ENCODE measurements around the gene NPPC.
"Not testable (repeated sequence)": the region's sequence is repeated elsewhere in the genome, so short reads cannot be mapped to it uniquely, and the experiment has no call there.

Gene NPPC, protein sequence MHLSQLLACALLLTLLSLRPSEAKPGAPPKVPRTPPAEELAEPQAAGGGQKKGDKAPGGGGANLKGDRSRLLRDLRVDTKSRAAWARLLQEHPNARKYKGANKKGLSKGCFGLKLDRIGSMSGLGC

GRCh38 chr2:231926180-231926741 is at the start of gene NPPC:
Gene NPPC, minus strand, starts transcription at chr2:231926396. Its CDS starts 147 bp downstream, at chr2:231926249.
- in situ Hi-C loops (cut with MboI; ENCODE audit: low sequenced_read_pairs), result no loop called here

DNA sequence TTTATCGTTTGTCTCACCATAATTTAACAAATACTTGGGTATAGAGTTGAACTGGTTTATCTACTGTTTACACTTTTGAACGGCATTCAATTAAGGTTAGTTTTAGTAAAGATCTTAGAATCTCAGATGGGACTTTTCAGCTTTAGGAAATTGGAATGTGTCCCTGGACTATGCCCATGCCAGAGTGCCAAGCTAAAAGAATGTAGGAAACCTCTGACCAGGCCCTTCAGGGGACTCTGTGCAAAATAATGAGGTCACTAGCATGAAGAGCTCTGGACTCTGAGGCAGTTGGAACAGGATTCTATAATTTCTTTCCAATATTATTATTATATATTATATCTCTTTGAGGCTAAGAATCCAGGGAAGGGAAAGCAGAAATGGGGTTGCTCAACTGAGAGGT is 48.8 kb upstream of the NPPC start:
- in situ Hi-C loops (cut with MboI; ENCODE audit: low sequenced_read_pairs), result no loop called here

GRCh38 chr2:231970461-231970860 is 44.3 kb upstream of the NPPC start:
- in situ Hi-C loops (cut with MboI; ENCODE audit: low sequenced_read_pairs), result no loop called here

DNA sequence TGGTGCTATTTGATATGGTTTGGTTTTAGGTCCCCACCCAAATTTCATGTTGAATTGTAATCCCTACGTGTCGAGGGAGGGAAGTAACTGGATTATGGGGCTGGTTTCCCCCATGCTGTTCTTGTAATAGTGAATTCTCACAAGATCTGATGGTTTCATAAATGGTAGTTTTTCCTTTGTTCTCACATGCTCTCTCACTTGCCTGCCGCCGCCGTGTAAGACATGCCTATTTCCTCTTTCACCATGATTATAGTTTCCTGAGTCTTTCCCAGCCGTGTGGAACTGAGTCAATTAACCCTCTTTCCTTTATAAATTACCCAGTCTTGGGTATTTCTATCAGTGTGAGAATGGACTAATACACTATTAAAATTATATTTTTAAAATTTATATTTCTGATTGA is 42.6 kb upstream of the NPPC start:
- in situ Hi-C loops (cut with MboI; ENCODE audit: low sequenced_read_pairs), result no loop called here

GRCh38 chr2:231966886-231967285 is 40.7 kb upstream of the NPPC start:
- in situ Hi-C loops (cut with MboI; ENCODE audit: low sequenced_read_pairs), result no loop called here

DNA sequence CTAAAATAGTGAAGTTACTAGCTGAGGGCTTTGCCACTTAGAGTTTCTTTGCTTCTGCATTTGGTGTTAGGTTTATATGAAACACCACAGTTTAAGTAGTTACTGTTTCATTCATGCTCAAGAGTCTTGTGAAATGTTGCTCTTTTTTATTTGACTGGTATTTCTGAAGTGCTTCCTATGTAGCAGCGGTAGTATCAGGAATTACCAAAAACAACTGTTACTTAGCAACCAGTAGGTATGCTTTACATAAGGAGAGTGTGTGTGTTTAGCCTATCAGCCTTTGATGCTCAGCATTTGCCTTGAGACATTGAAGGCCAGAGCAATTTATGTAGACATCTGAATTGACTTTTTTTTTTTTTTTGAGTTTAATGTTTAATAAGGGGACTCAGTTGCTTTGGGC is 38.9 kb upstream of the NPPC start:
- in situ Hi-C loops (cut with MboI; ENCODE audit: low sequenced_read_pairs), result no loop called here

GRCh38 chr2:231961349-231962166 is 35.4 kb upstream of the NPPC start, which contains the start of gene DIS3L2:
Gene DIS3L2, plus strand, starts transcription at chr2:231961713. Its CDS starts 53,215 bp downstream, at chr2:232014928.
- in situ Hi-C loops (cut with MboI; ENCODE audit: low sequenced_read_pairs), result no loop called here

DNA sequence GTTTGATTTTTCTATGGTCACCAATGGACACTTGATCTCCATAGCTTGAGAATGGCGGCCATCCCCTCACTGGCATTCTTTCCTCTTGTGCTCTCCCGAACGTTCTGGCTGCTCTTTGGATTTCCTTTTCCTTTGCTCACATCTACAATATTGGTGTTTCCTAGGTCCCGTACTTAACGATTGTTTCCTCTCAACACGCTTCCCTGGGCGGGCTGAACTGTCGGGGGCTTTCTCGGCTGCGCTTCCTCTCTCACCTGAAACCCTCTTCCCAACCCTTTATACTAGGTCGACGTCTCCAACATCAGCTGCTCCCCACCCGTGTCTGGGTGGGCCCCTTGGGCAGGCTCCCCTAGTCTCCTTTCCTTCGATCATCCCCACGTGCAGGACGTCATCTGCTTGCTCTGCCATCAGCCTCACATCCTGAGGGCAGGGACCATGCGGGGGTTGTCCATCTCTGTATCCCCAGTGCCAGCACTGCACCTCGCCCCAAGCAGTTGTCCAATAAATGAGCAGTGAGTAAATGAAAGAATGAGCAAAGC is 34.7 kb upstream of the NPPC start:
- in situ Hi-C loops (cut with MboI; ENCODE audit: low sequenced_read_pairs), result no loop called here

DNA sequence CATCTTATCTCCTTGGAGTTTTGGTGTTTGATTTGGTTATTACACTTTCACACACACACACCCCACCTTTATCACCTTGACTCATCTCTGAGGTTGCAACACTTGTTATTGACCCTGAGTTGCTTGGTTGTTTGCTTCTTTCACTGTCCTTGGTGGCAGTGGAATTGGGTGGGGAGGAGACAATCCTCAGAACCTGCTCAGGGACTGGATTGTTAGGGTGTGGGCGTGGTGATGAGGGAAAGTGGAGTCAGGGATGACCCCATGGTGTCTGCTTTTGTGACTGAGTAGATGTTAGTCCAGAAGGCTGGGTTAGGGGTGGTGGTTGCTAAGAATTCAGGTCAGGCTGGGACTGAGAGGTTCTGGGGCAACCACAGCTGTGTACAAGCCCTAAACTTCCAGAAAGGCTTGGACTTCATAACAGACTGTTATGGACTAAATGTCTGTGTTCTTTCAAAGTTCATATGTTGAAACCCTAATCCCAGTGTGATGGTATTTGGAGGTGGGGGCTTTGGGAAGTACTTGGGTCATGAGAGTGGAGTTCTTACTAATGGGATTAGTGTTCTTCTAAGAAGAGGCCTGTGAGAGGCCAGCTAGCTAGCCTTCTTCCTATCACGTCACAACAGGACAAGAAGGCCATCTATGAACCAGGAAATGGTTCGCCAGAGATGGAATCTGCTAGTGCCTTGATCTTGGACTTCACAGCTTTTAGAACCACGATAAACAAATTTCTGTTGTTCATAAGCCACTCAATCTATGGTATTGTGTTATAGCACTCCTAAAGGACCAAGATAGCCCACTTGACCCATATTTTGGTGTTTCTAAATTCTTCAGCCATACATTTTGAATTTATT is 31.9 kb upstream of the NPPC start:
- in situ Hi-C loops (cut with MboI; ENCODE audit: low sequenced_read_pairs), result no loop called here

- in situ Hi-C loops (cut with MboI; ENCODE audit: low sequenced_read_pairs), result no loop called here
These were observed 29.7 kb upstream of the NPPC start for GRCh38 chr2:231955758-231956472.

DNA sequence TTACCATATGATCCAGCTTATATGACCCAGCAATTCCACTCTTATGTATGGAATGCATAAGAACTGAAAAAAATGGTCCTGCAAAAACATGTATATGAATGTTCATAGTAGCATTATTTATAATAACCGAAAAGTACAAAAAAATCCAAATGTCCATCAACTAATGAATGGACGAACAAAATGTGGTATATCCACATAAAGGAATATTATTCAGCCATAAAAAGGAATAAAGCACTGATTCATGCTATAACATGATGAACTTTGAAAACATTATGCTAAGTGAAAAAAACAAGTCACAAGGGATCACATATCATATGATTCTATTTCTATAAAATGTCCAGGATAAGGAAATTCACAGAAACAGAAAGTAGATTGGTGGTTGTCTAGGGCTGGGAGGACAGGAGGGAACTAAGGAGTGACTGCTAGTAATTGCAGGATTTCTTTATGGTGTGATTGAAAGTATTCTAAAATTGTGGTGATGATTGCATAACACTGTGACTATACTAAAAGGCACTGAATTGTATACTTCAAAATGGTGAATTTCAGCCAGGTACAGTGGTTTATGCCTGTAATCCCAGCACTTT is 25.3 kb upstream of the NPPC start:
- in situ Hi-C loops (cut with MboI; ENCODE audit: low sequenced_read_pairs), result no loop called here

GRCh38 chr2:231947694-231948093 is 21.5 kb upstream of the NPPC start:
- in situ Hi-C loops (cut with MboI; ENCODE audit: low sequenced_read_pairs), result no loop called here

DNA sequence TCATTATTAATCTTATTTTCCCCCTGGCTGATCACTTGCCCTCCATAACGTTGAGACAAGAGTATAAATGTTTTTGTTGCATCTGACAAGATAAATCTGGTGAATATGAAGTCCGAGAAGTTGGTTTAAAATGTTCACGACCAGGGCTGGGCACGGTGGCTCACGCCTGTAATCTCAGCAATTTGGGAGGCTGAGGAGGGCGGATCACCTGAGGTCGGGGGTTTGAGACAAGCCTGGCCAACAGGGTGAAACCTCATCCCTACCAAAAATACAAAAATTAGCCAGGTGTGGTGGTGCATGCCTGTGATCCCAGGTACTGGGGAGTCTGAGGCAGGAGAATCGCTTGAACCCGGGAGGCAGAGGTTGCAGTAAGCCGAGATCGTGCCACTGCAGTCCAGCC is 20.9 kb upstream of the NPPC start:
- in situ Hi-C loops (cut with MboI; ENCODE audit: low sequenced_read_pairs), result not testable (repeated sequence)

DNA sequence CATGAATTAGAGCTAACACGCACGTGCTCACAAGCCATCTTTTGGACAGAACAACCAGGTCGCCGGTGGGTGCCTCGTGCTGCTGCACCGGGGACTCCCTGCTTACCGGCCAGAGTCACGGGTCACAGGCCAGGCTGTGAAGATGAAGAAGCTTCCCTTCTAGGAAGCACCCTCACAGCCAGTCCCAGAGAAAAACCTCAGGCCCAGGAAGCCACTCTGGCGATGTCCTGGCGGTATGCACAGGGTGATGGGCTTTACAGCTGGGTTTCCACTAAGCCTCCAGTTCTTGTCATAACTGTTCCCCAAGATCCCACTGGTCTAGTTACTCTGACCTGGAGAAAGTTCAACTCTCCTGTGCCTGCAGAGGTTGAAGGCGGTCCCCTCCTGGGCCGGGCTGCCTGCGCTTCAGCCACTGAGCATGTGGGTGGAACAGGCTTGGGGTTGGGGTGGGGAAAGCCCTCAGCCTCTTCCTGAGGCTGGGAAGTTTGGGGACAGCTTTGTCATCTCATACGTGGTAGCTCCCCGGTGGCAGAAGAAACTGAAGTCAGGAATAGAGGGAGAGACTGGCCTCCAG is 20.1 kb upstream of the NPPC start:
- in situ Hi-C loops (cut with MboI; ENCODE audit: low sequenced_read_pairs), result no loop called here

- in situ Hi-C loops (cut with MboI; ENCODE audit: low sequenced_read_pairs), result no loop called here
These were observed 16.0 kb upstream of the NPPC start for GRCh38 chr2:231942180-231942579.

DNA sequence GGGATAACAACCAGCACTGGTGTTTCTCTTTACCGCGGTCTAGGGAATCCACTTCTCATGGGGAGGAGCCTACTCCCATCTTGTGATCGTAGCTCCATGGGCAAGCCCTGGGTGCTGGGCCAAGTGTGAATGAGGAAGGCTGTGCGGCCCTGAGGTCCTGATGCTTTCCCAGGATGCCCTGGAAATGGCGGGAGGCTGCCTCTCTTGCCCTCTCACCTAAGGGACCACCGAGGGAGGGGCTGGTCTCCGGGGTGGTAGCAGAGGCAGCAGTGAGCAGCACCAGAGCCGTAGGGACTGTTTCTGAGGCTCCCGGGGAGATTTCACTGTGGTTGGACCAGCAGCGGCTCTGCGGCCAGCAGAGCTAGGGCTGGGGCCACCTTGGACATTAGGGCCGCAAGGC is 15.5 kb upstream of the NPPC start:
- in situ Hi-C loops (cut with MboI; ENCODE audit: low sequenced_read_pairs), result no loop called here

- in situ Hi-C loops (cut with MboI; ENCODE audit: low sequenced_read_pairs), result no loop called here
These were observed 14.6 kb upstream of the NPPC start for GRCh38 chr2:231940795-231941194.

- in situ Hi-C loops (cut with MboI; ENCODE audit: low sequenced_read_pairs), result no loop called here
These were observed 12.8 kb upstream of the NPPC start for GRCh38 chr2:231939022-231939421.

DNA sequence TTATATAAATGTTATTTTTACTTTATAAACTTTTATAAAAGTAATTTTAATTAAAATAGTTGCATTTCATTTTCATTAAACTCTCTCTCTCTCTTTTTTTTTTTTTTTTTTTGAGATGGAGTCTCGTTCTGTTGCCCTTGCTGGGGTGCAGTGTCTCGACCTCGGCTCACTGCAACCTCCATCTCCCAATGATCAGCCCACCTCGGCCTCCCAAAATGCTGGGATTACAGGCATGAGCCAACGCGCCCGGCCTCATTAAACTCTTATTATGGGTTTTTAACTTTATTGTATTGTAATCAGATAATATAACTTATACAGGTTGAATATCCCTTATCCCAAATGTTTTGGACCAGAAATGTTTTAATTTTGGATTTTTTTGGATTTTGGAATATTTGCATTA is 10.9 kb upstream of the NPPC start:
- in situ Hi-C loops (cut with MboI; ENCODE audit: low sequenced_read_pairs), result no loop called here

- in situ Hi-C loops (cut with MboI; ENCODE audit: low sequenced_read_pairs), result no loop called here
These were observed 10.3 kb upstream of the NPPC start for GRCh38 chr2:231936491-231936890.
